HCT116 (cell line): ENCODE data around the gene SLF1. TPM values are rescaled to one million over a fixed set of nuclear protein-coding genes. Genes with fewer than 3 reads are reported as not detected.

Experiments
- ATAC-seq: fragments of 200-7000 bp; cut with Tn5 transposase; 2 replicates; pipeline ENCODE4 v1.9.1; 2020; ENCODE audit warnings: mild to moderate bottlenecking, moderate library complexity
- BruUV-seq: library from RNA; stranded (reverse); fragments of 400-500 nt; replicated peaks from 2 replicates; lab custom pipeline; 2021; lab: Mats Ljungman, UMichigan
- CTCF ChIA-PET: fragments of 300-600 bp; sonication (Branson Sonifier 250); formaldehyde crosslinking; loops from one replicate; lab custom pipeline; 2021; ENCODE audit warnings: antibody characterized with exemption; lab: Charles Lee
- POLR2A ChIA-PET: fragments of 300-600, 350-600 bp; sonication (Branson Sonifier 250); formaldehyde crosslinking; loops from one replicate; lab custom pipeline; 2021; ENCODE audit warnings: antibody characterized with exemption; lab: Charles Lee
- RAD21 ChIA-PET, 2 experiments: fragments of 300-600 bp; sonication (Branson Sonifier 250); formaldehyde crosslinking; loops; one replicate each; lab custom pipeline; 2023; ENCODE audit warnings: low total read pairs in 2 of 2; ENCODE audit not compliant: uncharacterized antibody in 2 of 2, unreplicated experiment in 2 of 2, low non-redundant PET in 1 of 2; lab: Charles Lee
- DNase-seq: peaks from one replicate; pipeline ENCODE4 v3.0.0-alpha.2; 2010; ENCODE audit warnings: low read depth, low spot score
- H2AFZ ChIP-seq: fragments of 200-600 bp; shearing (Covaris generic), sonication (generic); 2 replicates; pipeline ENCODE4 v1.6.1; 2017; ENCODE audit warnings: low read depth, mixed run types, mixed read lengths, antibody characterized with exemption, low read length; ENCODE audit not compliant: poor library complexity, severe bottlenecking
- H3K27ac ChIP-seq: 2 replicates; pipeline ENCODE4 v1.5.1; 2012; ENCODE audit warnings: low read depth, low read length
- H3K27me3 ChIP-seq: fragments of 200-600 bp; sonication (generic); 2 replicates; pipeline ENCODE4 v1.6.1; 2016; ENCODE audit warnings: mixed run types, low read length, mixed read lengths; ENCODE audit not compliant: insufficient read depth
- H3K36me3 ChIP-seq, 2 experiments: fragments of 200-500 bp in 1 of 2; fragments of 200-600 bp in 1 of 2; sonication (Bioruptor generic) in 1 of 2; sonication (generic) in 1 of 2; 2 replicates each; pipeline versions ENCODE4 v1.5.1 to v1.6.1; 2014 to 2016; ENCODE audit warnings: low read length in 2 of 2, inconsistent platforms in 1 of 2, mixed read lengths in 1 of 2, mixed run types in 1 of 2; ENCODE audit not compliant: insufficient read depth in 2 of 2, control insufficient read depth in 1 of 2
- H3K4me1 ChIP-seq, 2 experiments: fragments of 200-600 bp in 1 of 2; sonication (generic) in 1 of 2; 2 replicates each; pipeline versions ENCODE4 v1.5.1 to v1.6.1; 2012 to 2017; ENCODE audit warnings: low read length in 2 of 2, inconsistent platforms in 1 of 2, mild to moderate bottlenecking in 1 of 2, mixed read lengths in 1 of 2, mixed run types in 1 of 2, moderate library complexity in 1 of 2; ENCODE audit not compliant: insufficient read depth in 2 of 2, control insufficient read depth in 1 of 2
- H3K4me2 ChIP-seq: fragments of 200-600 bp; sonication (generic); 2 replicates; pipeline ENCODE4 v1.6.1; 2017; ENCODE audit warnings: mixed run types, low read length, mixed read lengths
- H3K4me3 ChIP-seq, 2 experiments: fragments of 200-600 bp in 1 of 2; sonication (generic) in 1 of 2; replicated peaks in 1 of 2; 2 replicates each; pipeline ENCODE4 v1.5.1; 2011 to 2016; ENCODE audit warnings: low read length in 2 of 2, control low read depth in 1 of 2, low read depth in 1 of 2, mild to moderate bottlenecking in 1 of 2, mixed read lengths in 1 of 2, mixed run types in 1 of 2
- H3K79me2 ChIP-seq: fragments of 200-600 bp; sonication (generic); 2 replicates; pipeline ENCODE4 v1.6.1; 2017; ENCODE audit warnings: mild to moderate bottlenecking, mixed run types, low read length, moderate library complexity, mixed read lengths; ENCODE audit not compliant: insufficient read depth
- H3K9ac ChIP-seq: fragments of 200-600 bp; sonication (generic); 2 replicates; pipeline ENCODE4 v1.6.1; 2016; ENCODE audit warnings: low read length, mixed read lengths
- H3K9me2 ChIP-seq: fragments of 200-600 bp; sonication (generic), shearing (Covaris generic); 2 replicates; pipeline ENCODE4 v1.6.1; 2017; ENCODE audit warnings: mixed run types, mild to moderate bottlenecking, moderate library complexity; ENCODE audit not compliant: insufficient read depth
- H3K9me3 ChIP-seq, 2 experiments: fragments of 200-500 bp in 1 of 2; fragments of 200-600 bp in 1 of 2; sonication (Bioruptor generic) in 1 of 2; sonication (generic) in 1 of 2; 2 replicates each; pipeline ENCODE4 v1.6.1; 2014 to 2017; ENCODE audit warnings: low read length in 2 of 2, mixed read lengths in 2 of 2, inconsistent platforms in 1 of 2, low read depth in 1 of 2, mild to moderate bottlenecking in 1 of 2, mixed run types in 1 of 2, moderate library complexity in 1 of 2; ENCODE audit not compliant: control insufficient read depth in 1 of 2, insufficient read depth in 1 of 2
- H4K20me1 ChIP-seq: fragments of 200-600 bp; sonication (generic), shearing (Covaris generic); 2 replicates; pipeline ENCODE4 v1.6.1; 2017; ENCODE audit warnings: mixed run types, mild to moderate bottlenecking, moderate library complexity; ENCODE audit not compliant: insufficient read depth
- CEBPB ChIP-seq: IDR thresholded peaks from 2 replicates; pipeline ENCODE4 v1.6.1; 2012; ENCODE audit warnings: low read depth
- ELF1 ChIP-seq: IDR thresholded peaks from 2 replicates; pipeline ENCODE4 v1.6.1; 2012; ENCODE audit warnings: low read depth, borderline replicate concordance
- EZH2 ChIP-seq: fragments of 200-600 bp; sonication (generic); IDR thresholded peaks from 2 replicates; pipeline ENCODE4 v1.6.1; 2017; ENCODE audit warnings: antibody characterized with exemption, mixed run types
- FOSL1 ChIP-seq: IDR thresholded peaks from 2 replicates; pipeline ENCODE4 v1.6.1; 2012; ENCODE audit warnings: low read depth
- JUND ChIP-seq: IDR thresholded peaks from 2 replicates; pipeline ENCODE4 v1.6.1; 2012
- POLR2A ChIP-seq: IDR thresholded peaks from 2 replicates; pipeline ENCODE4 v1.7.0; 2011; ENCODE audit warnings: borderline replicate concordance; ENCODE audit not compliant: insufficient read depth, insufficient read length; ENCODE audit errors: extremely low read depth
- RAD21 ChIP-seq: IDR thresholded peaks from 2 replicates; pipeline ENCODE4 v1.6.1; 2012; ENCODE audit warnings: low read depth, mild to moderate bottlenecking
- SIN3A ChIP-seq: IDR thresholded peaks from 2 replicates; pipeline ENCODE4 v1.6.1; 2012; ENCODE audit warnings: low read depth
- SRF ChIP-seq: IDR thresholded peaks from 2 replicates; pipeline ENCODE4 v1.6.1; 2012; ENCODE audit warnings: low read depth
- YY1 ChIP-seq: IDR thresholded peaks from 2 replicates; pipeline ENCODE4 v1.6.1; 2011; ENCODE audit warnings: low read length, low read depth, moderate library complexity, mild to moderate bottlenecking; ENCODE audit not compliant: insufficient replicate concordance; ENCODE audit errors: extremely low read depth
- ZBTB33 ChIP-seq: IDR thresholded peaks from 2 replicates; pipeline ENCODE4 v1.6.1; 2011; ENCODE audit warnings: mild to moderate bottlenecking, low read length, moderate library complexity; ENCODE audit not compliant: insufficient replicate concordance; ENCODE audit errors: extremely low read depth
- ZFX ChIP-seq: fragments of 450-650 bp; IDR thresholded peaks from 2 replicates; pipeline ENCODE4 v1.6.1; 2017
- ZNF274 ChIP-seq: fragments of 200-500 bp; sonication (Bioruptor generic); IDR thresholded peaks from 2 replicates; pipeline ENCODE4 v1.6.1; 2014; ENCODE audit warnings: mild to moderate bottlenecking, low read depth, low read length, inconsistent platforms
- intact Hi-C: fragments of 100-400 bp; cut with micrococcal nuclease; formaldehyde crosslinking; loops from 2 replicates; pipeline ENCODE4 v1.10.0; 2022
- total RNA-seq: library from RNA; stranded (reverse); gene quantifications from one replicate; pipeline ENCODE4 v1.2.1, GENCODE V29; 2021; ENCODE audit not compliant: unreplicated experiment
- TF ChIP-seq, protein P1 (sequence below): IDR thresholded peaks from 2 replicates; pipeline ENCODE4 v1.6.1; 2012
- TF ChIP-seq, protein P2 (sequence below): IDR thresholded peaks from 2 replicates; pipeline ENCODE4 v1.6.1; 2012; ENCODE audit warnings: low read depth

Gene SLF1
- total RNA-seq, 1 experiment from 2014 or later = 10.4 TPM

DNA sequence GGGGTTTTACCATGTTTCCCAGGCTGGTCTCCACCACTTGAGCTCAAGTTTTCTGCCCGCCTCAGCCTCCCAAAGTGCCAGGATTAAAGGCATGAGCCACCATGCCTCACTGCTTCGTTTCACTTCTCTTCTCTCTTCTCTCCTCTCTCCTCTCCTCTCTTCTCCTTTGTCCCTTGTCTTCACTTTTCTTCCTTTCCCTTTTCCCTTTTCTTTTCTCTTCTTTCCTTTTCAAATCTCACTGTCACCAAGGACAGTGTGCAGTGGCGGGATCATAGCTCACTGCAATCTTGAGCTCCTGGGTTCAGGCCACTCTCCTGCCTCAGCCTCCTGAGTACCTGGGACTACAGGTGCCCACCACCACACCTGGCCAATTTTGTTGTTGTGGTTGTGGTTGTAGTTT is 49.5 kb downstream of the SLF1 start:
- no peak overlapping the region for H3K9ac ChIP-seq
- DNase-seq (no peak), ATAC-seq (no peak)
- ChIA-PET POLR2A (no interaction called here), RAD21 (no interaction called here), CTCF (no interaction called here)
- no TSS peak for BruUV-seq
- no peaks in the 10 kb centered on the region for H3K27me3 ChIP-seq
- H3K79me2 ChIP-seq = no peaks in the 10 kb centered on the region
- H3K9me3 ChIP-seq = no peaks in the 10 kb centered on the region
- intact Hi-C loops = no loop called here
- H3K4me2 ChIP-seq = no peak overlapping the region
- H3K4me3 ChIP-seq = no peak overlapping the region
- H3K27ac ChIP-seq = no peak overlapping the region
- no peak overlapping the region for H2AFZ ChIP-seq
- no peaks in the 10 kb centered on the region for H4K20me1 ChIP-seq
- no peaks in the 10 kb centered on the region for H3K9me2 ChIP-seq
- peaks cover 6 to 10% of the 10 kb centered on the region in 2 experiments; a peak in 2 of 4 replicates for H3K36me3 ChIP-seq
- no peaks in the 10 kb centered on the region for H3K4me1 ChIP-seq
- TF ChIP-seq EZH2 = no peak
- TF ChIP-seq SIN3A = no peak
- no peak for TF ChIP-seq CEBPB
- TF ChIP-seq ZNF274 = no peak
- TF ChIP-seq ELF1 = no peak
- TF ChIP-seq RAD21 = no peak

DNA sequence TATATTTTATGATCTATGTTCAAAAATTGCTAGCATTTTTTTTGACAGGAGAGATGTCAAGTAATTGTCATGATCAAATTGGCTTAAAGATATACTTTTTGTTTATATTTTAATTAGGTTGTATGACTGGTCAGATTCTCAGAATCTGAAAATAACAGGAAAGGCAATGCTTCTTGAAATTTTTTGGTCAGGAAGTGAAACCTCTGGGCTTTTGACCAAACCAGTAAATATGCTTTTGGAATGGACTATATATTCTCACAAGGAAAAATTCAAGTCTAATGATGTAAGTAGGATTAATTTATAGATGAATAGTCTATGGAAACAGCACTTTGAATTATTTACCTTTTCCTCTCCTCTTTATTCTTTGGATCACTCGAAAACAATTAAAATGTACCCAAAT is 52.3 kb downstream of the SLF1 start:
- H4K20me1 ChIP-seq = no peaks in the 10 kb centered on the region
- RAD21 ChIA-PET = no interaction called here
- ATAC-seq (no peak), DNase-seq (no peak)
- no peaks in the 10 kb centered on the region for H3K79me2 ChIP-seq
- no peaks in the 10 kb centered on the region for H3K4me1 ChIP-seq
- BruUV-seq = no TSS peak
- CTCF ChIA-PET = no interaction called here
- intact Hi-C loops = no loop called here
- no peaks in the 10 kb centered on the region for H3K9me2 ChIP-seq
- no peak overlapping the region for H2AFZ ChIP-seq
- no peaks in the 10 kb centered on the region for H3K27me3 ChIP-seq
- H3K4me3 ChIP-seq = no peak overlapping the region
- H3K9me3 ChIP-seq = no peaks in the 10 kb centered on the region
- H3K27ac ChIP-seq = no peak overlapping the region
- H3K9ac ChIP-seq = no peak overlapping the region
- 0 out of 4 replicates have a peak, but pooled peaks cover 3 to 6% of the 10 kb centered on the region in 2 experiments for H3K36me3 ChIP-seq
- POLR2A ChIA-PET = no interaction called here
- no peak overlapping the region for H3K4me2 ChIP-seq
- no peak for TF ChIP-seq SRF
- TF ChIP-seq POLR2A = no peak
- TF ChIP-seq, protein P1, sequence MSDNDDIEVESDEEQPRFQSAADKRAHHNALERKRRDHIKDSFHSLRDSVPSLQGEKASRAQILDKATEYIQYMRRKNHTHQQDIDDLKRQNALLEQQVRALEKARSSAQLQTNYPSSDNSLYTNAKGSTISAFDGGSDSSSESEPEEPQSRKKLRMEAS = no peak
- no peak for TF ChIP-seq ZNF274
- TF ChIP-seq, protein P2, sequence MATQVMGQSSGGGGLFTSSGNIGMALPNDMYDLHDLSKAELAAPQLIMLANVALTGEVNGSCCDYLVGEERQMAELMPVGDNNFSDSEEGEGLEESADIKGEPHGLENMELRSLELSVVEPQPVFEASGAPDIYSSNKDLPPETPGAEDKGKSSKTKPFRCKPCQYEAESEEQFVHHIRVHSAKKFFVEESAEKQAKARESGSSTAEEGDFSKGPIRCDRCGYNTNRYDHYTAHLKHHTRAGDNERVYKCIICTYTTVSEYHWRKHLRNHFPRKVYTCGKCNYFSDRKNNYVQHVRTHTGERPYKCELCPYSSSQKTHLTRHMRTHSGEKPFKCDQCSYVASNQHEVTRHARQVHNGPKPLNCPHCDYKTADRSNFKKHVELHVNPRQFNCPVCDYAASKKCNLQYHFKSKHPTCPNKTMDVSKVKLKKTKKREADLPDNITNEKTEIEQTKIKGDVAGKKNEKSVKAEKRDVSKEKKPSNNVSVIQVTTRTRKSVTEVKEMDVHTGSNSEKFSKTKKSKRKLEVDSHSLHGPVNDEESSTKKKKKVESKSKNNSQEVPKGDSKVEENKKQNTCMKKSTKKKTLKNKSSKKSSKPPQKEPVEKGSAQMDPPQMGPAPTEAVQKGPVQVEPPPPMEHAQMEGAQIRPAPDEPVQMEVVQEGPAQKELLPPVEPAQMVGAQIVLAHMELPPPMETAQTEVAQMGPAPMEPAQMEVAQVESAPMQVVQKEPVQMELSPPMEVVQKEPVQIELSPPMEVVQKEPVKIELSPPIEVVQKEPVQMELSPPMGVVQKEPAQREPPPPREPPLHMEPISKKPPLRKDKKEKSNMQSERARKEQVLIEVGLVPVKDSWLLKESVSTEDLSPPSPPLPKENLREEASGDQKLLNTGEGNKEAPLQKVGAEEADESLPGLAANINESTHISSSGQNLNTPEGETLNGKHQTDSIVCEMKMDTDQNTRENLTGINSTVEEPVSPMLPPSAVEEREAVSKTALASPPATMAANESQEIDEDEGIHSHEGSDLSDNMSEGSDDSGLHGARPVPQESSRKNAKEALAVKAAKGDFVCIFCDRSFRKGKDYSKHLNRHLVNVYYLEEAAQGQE = no peak
- TF ChIP-seq EZH2 = no peak
- no peak for TF ChIP-seq ZFX
- TF ChIP-seq YY1 = no peak
- TF ChIP-seq FOSL1 = no peak
- no peak for TF ChIP-seq ZBTB33
- no peak for TF ChIP-seq JUND
